Uterus (tissue), 4 donors: ENCODE data around the gene PUS1. TPM values are rescaled to one million over a fixed set of nuclear protein-coding genes. Genes with fewer than 3 reads are reported as not detected.

Experiments used
- DNase-seq, 2 donors: peaks; one replicate each; pipeline ENCODE4 v3.0.0-alpha.2; 2019 to 2020
- H3K27ac ChIP-seq, 2 donors: fragments of 200-600 bp; sonication (generic); 1 replicate in 1 of 2; 2 replicates in 1 of 2; pipeline ENCODE4 v1.5.1; 2016 to 2018
- H3K27me3 ChIP-seq, 2 donors: fragments of 200-600 bp; sonication (generic); one replicate each; pipeline ENCODE4 v1.5.1; 2018 to 2019; ENCODE audit warnings: control low read depth in 1 of 2
- H3K36me3 ChIP-seq, 2 donors: fragments of 200-600 bp; sonication (generic); one replicate each; pipeline ENCODE4 v1.5.1; 2019; ENCODE audit warnings: control low read depth in 1 of 2
- H3K4me1 ChIP-seq, 2 donors: fragments of 200-600 bp; sonication (generic); one replicate each; pipeline ENCODE4 v1.5.1; 2018 to 2019; ENCODE audit warnings: control low read depth in 1 of 2
- H3K4me3 ChIP-seq, 2 donors: fragments of 200-600 bp; sonication (generic); 1 replicate in 1 of 2; 2 replicates in 1 of 2; pipeline ENCODE4 v1.5.1; 2018 to 2019; ENCODE audit warnings: mild to moderate bottlenecking in 1 of 2
- H3K9me3 ChIP-seq, 2 donors: fragments of 200-600 bp; sonication (generic); one replicate each; pipeline ENCODE4 v1.5.1; 2019; ENCODE audit warnings: control low read depth in 1 of 2
- CTCF ChIP-seq, 4 experiments: fragments of 200-600 bp in 2 of 4; fragments of 450-650 bp in 2 of 4; sonication (generic) in 2 of 4; IDR thresholded peaks; one replicate each; pipeline ENCODE4 v1.5.1; 2016 to 2019; ENCODE audit warnings: antibody characterized with exemption in 4 of 4, mild to moderate bottlenecking in 2 of 4, moderate library complexity in 1 of 4
- POLR2A ChIP-seq, 2 donors: fragments of 450-650 bp; IDR thresholded peaks; one replicate each; pipeline ENCODE4 v1.6.1; 2016; ENCODE audit warnings: antibody characterized with exemption in 2 of 2, mild to moderate bottlenecking in 1 of 2, moderate library complexity in 1 of 2
- intact Hi-C: fragments of 100-400 bp; cut with DNase I; formaldehyde crosslinking; loops from one replicate; pipeline ENCODE4 v1.15.1; 2023; ENCODE audit warnings: low total_unique reads
- total RNA-seq, 4 donors: library from RNA; depleted of rRNA in 3 of 4; stranded (reverse); fragments of >200 nt in 3 of 4; gene quantifications; one replicate each; pipeline versions ENCODE4 v1.1.0 to v1.2.4, GENCODE V29; 2014 to 2023
- donor health status: DM: yes; HTN: yes; CAD: no.

Gene PUS1
- total RNA-seq, 4 donors from 2014 or later, result 0.59 to 29.2 (median 12.5) TPM

GRCh38 chr12:131962069-131962468 lies 33.0 kb downstream of the PUS1 start:
- Histone ChIP-seq H3K9me3 (no peaks in the 10 kb centered on the region), H3K4me1 (no peaks in the 10 kb centered on the region), H3K36me3 (no peaks in the 10 kb centered on the region), H3K27ac (no peak overlapping the region), H3K4me3 (no peak overlapping the region), H3K27me3 (no peaks in the 10 kb centered on the region)
- no peak for DNase-seq
- TF ChIP-seq POLR2A (IDR thresholded peaks at IDR 0.05), result no peak
- TF ChIP-seq CTCF (IDR thresholded peaks at IDR 0.05), result no peak
- intact Hi-C loops, result no loop called here

- H3K4me1 ChIP-seq, result no peaks in the 10 kb centered on the region
- H3K27ac ChIP-seq, result no peak overlapping the region
- DNase-seq, result no peak
- H3K36me3 ChIP-seq, result no peaks in the 10 kb centered on the region
- H3K9me3 ChIP-seq, result no peaks in the 10 kb centered on the region
- H3K27me3 ChIP-seq, result no peaks in the 10 kb centered on the region
- TF ChIP-seq CTCF (IDR thresholded peaks at IDR 0.05) (no peak), POLR2A (IDR thresholded peaks at IDR 0.05) (no peak)
- H3K4me3 ChIP-seq, result no peak overlapping the region
- intact Hi-C loops, result no loop called here
These were observed 34.3 kb downstream of the PUS1 start for GRCh38 chr12:131963381-131963780.

GRCh38 chr12:131965073-131965472 lies 36.0 kb downstream of the PUS1 start:
- Histone ChIP-seq H3K4me1 (no peaks in the 10 kb centered on the region), H3K4me3 (no peak overlapping the region), H3K27ac (no peak overlapping the region), H3K36me3 (no peaks in the 10 kb centered on the region), H3K9me3 (no peaks in the 10 kb centered on the region), H3K27me3 (no peaks in the 10 kb centered on the region)
- intact Hi-C loops, result no loop called here
- no peak for TF ChIP-seq POLR2A (IDR thresholded peaks at IDR 0.05)
- no peak for TF ChIP-seq CTCF (IDR thresholded peaks at IDR 0.05)
- DNase-seq, result no peak

GRCh38 chr12:131971226-131971625 lies 42.1 kb downstream of the PUS1 start:
- Histone ChIP-seq H3K4me1 (no peaks in the 10 kb centered on the region), H3K36me3 (no peaks in the 10 kb centered on the region), H3K27ac (no peak overlapping the region), H3K4me3 (no peak overlapping the region), H3K27me3 (no peaks in the 10 kb centered on the region), H3K9me3 (no peaks in the 10 kb centered on the region)
- intact Hi-C loops, result no loop called here
- DNase-seq, result no peak
- TF ChIP-seq POLR2A (IDR thresholded peaks at IDR 0.05) (no peak), CTCF (IDR thresholded peaks at IDR 0.05) (no peak)

GRCh38 chr12:131975228-131975627 lies 46.2 kb downstream of the PUS1 start:
- Histone ChIP-seq H3K27ac (no peak overlapping the region), H3K36me3 (no peaks in the 10 kb centered on the region), H3K4me3 (no peak overlapping the region), H3K27me3 (no peaks in the 10 kb centered on the region), H3K9me3 (no peaks in the 10 kb centered on the region), H3K4me1 (no peaks in the 10 kb centered on the region)
- intact Hi-C loops, result no loop called here
- no peak for TF ChIP-seq CTCF (IDR thresholded peaks at IDR 0.05)
- TF ChIP-seq POLR2A (IDR thresholded peaks at IDR 0.05), result no peak
- DNase-seq, result no peak
